Stromal cell of bone marrow (primary cell): ENCODE results near the gene ZFP2.
"Not testable (repeated sequence)": the region's sequence is repeated elsewhere in the genome, so short reads cannot be mapped to it uniquely, and the experiment has no call there.

Experiments
- DNase-seq: peaks from one replicate; pipeline ENCODE4 v3.0.0-alpha.2; 2012; ENCODE audit warnings: low read depth

Gene ZFP2

GRCh38 chr5:178895615-178896571 is at the start of gene ZFP2:
ZFP2 (plus strand) TSS chr5:178895913; CDS start chr5:178931314, 35,401 bp downstream.
- peak; percentile 31 for DNase-seq

DNA sequence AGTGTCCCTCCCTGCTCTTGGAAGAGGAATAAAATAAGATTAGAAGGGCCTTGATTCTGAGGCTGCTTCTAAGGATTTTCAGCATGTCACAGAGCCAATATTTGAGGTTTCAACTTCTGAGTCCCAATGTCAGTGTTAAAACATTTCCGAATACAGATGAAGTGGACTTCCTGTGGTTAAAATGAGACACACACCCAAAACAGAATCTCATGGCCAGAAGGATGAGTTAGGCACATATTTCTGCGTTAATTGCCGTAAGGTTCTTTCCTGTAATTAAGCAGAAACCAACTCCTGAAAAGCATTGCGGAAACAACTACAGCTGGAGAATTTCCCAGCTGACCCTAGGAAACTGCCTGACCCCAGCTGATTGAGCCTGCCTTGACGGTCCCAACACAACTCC is 46.4 kb upstream of the ZFP2 start:
- no peak for DNase-seq

DNA sequence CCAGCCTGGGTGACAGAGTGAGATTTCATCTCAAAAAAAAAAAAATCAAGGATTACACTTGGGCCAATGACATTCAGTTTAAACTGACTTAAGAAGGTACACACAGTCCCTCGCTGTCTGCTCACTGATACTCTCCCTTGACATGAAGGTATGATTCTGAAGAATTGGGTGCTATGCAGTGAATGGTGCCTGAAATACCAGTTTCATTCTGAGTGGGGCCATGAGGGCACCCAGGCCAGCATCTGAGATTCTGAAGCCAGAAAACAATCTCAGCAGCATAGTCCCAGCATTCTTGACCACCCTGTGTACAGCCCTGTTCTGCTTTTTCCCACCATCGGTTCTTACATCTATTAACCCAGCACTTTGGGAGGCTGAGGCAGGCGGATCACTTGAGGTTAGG is 43.8 kb upstream of the ZFP2 start:
- no peak for DNase-seq

GRCh38 chr5:178854284-178854683 is 41.4 kb upstream of the ZFP2 start:
- DNase-seq: no peak

DNA sequence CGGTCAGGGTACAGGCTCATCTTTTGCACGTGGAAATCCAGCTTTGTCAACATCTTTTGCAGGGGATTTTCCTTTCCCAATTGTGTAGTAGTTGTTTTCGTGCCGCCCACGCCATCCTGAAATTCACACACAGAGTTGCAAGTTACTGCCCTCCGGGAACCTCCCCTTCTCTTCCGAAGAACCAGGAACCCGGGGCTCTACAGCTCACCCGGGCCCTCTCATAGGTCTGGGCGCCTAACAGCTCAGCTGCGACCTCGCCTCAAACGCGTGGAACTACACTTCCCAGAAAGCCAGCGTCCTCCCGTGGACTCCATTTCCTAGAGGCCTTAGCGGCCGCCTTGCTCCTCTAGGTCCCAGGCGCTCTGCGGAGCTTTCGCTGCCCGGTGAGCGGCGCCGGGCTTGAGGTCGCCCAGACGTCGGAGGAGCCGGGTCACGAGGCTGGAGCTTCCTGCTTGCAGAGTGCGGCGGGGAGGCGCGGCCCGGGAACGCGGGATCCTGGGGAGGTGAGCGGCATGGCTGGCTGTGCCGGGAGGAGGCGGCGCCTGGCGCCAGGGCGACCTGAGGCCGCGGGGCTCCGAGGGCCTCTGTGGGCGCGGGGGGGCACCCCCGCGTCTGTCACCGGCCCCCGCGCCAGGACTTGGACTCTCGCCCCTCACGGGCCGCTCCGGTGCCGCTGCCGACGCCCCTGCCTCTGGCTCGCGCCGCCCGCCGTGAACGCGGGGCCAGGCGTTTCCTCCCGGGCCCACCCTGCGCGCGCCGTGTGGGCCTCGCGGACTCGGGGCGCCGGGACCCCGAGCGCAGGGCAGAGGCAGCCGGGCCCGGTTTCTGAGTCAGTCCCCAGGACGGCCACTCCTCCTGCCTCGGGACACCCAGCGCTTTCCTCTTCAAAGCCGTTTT is 35.8 kb upstream of the ZFP2 start, which contains the start of gene ZNF354B:
Gene ZNF354B, plus strand, starts transcription at position 329 of the 897 bp plus-strand sequence. CDS start 1,095 bp downstream, outside the sequence.
- DNase-seq: peak; percentile 90

- not testable (repeated sequence) for DNase-seq
Observed at GRCh38 chr5:178860615-178861014, 35.1 kb upstream of the ZFP2 start.

- no peak for DNase-seq
Observed at GRCh38 chr5:178861627-178862026, 34.1 kb upstream of the ZFP2 start.

GRCh38 chr5:178866946-178867345 is 28.8 kb upstream of the ZFP2 start:
- DNase-seq: no peak

- peak; percentile 1 for DNase-seq
Observed at GRCh38 chr5:178869577-178869976, 26.1 kb upstream of the ZFP2 start.

DNA sequence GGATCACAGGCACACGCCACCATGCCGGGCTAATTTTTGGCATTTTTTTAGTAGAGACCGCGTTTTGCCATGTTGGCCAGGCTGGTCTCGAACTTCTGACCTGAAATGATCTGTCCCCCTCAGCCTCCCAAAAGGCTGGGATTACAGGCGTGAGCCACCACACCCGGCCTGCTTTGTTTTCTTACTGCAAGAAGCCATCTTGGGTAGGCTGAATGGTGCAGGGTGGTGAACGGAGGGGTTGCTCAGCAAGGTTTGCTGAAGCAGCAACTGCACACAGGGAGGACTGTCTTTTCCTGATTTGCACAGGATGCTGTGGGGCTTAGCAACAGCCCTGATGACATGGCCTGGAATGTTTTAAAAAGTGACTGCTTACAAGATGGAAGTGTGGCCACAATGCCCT is 25.3 kb upstream of the ZFP2 start:
- DNase-seq: no peak

DNA sequence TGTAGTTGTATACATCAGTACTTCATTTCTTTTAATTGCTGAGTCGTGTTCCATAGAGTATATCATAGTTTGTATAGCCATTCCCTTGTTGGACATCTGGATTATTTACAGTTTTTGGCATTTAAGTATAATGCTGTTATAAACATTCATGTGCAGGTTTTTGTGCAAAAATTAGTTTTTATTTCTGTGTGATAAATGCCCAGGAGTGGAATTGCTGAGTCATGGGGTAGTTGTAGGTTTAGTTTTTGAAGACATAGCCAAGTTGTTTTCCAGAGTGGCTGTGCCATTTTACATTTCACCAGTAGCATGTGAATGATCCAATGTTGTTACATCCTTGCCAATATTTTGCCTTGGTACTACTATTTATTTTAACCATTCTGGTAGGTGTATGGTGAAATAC is 23.4 kb upstream of the ZFP2 start:
- no peak for DNase-seq

- DNase-seq: not testable (repeated sequence)
Observed at GRCh38 chr5:178883115-178883694, 12.5 kb upstream of the ZFP2 start.

DNA sequence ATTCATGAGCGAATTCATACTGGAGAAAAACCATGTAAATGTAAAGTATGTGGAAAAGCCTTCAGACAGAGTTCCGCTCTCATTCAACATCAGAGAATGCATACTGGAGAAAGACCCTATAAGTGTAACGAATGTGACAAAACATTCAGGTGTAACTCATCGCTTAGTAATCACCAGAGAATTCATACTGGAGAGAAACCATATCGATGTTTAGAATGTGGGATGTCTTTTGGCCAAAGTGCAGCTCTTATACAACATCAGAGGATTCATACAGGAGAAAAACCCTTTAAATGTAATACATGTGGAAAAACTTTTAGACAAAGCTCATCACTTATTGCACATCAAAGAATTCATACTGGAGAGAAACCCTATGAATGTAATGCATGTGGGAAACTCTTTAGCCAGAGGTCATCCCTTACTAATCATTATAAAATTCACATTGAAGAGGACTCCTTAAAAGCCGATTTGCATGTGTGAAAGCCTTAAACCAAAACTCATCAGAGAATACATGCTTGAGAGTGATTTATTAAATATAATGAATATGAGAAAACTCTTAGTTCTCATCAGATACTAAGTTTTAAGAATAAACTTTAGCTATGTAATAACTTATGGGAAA is 11.8 kb upstream of the ZFP2 start:
- DNase-seq: no peak

DNA sequence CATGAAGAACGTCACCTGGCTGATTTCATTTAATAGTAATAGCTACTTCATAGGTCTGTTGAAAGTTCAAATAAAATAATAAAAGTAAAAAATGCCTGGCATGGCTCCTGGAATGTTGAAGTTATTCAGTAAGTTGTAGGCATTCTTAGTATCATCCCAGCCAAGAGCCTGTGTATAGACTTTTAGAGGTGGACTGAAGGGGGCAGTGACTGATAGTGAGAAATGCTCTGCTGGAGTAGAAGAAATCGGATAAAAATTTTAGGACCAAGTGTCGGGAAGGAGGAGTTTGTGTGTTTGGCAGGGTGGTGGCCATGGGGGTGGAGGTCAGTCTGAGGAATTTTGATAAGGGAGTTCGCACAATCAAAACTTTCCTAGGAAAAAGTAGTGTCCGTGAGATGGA is 3.6 kb downstream of the ZFP2 start:
- DNase-seq: no peak

DNA sequence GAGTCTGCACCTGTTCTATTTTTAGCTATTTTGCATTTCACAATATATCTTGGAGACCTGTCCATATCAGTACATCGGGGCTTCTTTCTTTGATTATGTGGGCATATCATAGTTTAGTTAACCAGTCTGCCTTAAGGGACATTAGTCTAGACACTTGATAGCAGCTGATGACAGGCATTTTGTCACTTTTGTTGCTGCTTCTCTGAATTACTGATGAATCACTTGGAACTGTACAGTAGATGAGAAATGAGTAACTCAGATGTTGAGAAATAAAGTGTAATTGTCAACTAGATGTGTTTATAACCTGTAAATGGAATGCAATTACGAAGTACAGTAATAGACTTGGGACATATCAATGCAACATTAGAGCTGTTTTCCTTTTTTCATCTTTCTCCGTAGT is 7.1 kb downstream of the ZFP2 start:
- DNase-seq: no peak

- no peak for DNase-seq
Observed at GRCh38 chr5:178931846-178932760, 36.4 kb downstream of the ZFP2 start.

DNA sequence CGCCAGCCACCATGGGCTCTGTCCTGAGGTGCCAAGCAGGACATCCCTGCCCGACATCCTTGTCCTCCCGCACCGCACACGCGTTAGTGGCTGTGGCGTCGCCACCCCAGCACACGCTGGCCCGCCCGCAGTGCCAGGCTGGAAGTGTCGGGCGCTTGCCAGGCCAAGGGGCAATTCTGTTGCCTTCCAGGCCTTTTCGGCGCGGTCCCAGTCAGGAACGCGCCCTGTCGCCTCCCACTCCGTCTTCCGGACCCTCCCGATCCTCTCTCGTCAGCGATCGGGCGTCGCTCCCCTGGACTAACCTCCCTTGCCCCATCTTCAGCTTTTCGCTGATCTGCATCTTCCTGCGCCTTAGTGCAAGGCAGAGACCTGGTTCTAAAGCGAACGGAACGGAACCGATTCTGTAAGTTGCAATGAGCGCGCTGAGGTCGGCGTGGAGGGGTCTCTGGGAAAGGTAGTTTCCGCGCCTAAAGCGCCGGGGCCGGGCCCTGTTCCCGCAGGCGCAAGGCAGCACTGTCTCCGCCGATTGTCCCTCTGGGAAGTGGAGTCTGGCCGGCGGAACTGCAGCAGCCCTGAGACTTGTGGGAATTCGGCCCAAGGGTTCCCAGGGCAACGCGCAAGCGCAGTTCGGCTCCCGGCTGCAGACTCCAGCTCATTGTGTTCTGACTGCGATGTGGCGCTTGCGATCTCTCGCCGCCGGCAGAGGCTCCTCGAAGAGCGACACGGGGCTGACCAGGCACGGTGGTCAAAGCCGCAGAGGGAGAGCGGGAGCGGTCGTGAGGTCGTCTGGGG is 45.1 kb downstream of the ZFP2 start, which contains the start of gene ZNF454:
Gene ZNF454, plus strand, starts transcription at position 630 of the 792 bp plus-strand sequence. CDS start 1,594 bp downstream, outside the sequence.
- peak; percentile 85 for DNase-seq

DNA sequence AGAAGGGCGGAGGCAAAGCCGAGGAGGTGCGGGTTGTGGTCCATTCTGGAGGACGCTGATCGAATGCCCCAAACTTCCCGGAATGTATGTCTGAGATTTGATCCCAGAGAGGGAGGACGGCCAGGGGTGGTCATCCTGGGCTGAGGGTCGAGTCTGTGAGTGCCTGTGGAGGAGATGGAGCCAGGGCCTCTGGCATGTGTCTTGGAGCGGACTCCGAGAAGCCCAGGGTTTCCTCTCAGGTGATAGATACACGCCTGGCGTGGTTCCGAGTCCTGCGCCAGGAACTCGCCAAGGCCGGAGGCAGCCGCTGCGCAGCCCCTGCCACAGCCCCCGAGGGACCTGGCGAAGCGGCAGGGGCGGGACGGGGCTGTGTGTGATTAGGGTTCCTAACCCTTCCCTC is 45.6 kb downstream of the ZFP2 start:
- no peak for DNase-seq

GRCh38 chr5:178965465-178966055 is 69.8 kb downstream of the ZFP2 start:
- no peak for DNase-seq
